ENCODE measurements around the gene PPP1R14C.

Gene PPP1R14C

DNA sequence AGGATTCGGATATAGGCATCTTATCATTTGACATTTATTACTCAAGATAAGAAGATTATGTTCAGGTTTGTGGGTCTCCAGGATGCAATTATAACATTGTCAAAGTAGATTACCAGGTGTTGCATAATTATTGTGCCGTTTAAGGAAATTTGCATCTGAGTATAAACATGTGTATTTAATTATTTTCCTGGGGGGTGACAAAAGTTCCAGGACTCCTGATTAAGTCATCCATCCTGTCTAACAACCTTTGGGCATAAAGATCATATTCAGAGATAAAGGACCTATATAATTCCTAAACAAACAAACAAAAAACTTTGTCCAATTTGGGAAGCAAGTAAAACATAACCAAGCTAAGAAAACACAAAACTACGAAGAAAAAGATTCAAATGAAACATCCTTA is 3.3 kb upstream of the PPP1R14C start:
- DNase-seq = no peak

DNA sequence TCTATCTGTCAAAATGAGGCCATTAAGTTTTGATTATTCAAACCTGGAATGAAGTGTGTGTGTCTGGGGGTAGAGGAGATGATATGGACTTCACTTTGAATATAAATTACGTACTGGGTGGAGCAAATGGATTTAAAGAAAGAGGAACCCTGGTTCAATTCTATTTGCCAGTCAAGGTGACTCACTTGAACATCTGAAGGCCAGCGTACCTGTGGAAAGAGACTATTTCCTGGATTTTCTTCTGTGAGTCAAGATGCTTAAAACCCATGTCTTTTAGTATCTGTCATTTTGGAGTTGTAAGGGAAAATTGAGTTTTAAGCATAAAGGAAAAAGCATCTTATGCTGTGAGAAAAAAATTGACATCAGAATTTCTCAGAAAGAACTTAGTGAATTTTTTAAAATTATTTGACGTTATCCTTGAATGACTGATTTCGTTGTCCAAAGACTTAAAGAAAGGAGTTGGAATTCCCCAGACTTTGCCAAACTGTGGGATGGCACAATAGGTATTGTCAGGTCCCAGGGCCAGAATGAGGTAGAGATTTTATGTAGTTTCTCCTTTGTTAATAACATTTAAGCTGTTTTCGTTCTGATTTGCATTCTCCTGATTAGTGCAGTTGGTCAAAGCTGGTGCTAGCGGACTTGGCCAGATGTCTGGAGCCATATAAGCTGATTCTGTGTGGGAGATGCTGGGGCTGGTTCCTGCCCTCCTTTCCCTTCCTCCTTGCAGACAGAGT is 2.4 kb upstream of the PPP1R14C start:
- no peak for DNase-seq

DNA sequence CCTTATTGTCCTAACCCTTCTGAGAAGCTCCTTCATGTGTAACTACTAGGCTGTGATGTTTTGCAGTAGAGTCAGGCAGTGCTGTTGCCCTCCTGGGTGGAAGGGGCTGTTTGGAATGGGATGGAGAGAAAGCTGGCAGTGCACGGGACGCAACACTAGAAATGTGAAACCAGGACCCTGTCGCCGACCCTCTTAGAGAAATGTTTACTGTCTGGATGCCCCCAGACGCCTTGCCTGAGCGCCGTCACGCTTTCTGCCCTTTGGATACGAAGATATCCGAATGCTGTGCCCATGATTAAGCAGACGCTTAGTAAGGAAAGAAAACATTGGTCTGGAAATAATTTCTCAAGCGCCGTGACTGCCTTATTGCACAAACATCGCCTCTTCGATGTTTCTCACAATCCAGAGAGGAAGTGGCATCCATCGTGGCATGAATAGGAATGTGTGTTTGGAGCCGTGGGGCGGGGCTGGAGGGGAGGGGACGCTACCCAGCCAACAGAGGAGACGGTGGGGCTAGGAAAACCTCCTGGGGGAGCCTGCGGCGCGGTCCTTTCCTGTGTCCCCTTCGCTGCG is 661 bp upstream of the PPP1R14C start:
- no peak for DNase-seq

- no peak for DNase-seq
These were observed 861 bp downstream of the PPP1R14C start for GRCh38 chr6:150143516-150144293.

GRCh38 chr6:150144294-150144868 is 1.5 kb downstream of the PPP1R14C start:
- no peak for DNase-seq

- no peak for DNase-seq
These were observed 2.6 kb downstream of the PPP1R14C start for GRCh38 chr6:150145427-150145826.

GRCh38 chr6:150145830-150146229 is 3.0 kb downstream of the PPP1R14C start:
- DNase-seq = no peak

DNA sequence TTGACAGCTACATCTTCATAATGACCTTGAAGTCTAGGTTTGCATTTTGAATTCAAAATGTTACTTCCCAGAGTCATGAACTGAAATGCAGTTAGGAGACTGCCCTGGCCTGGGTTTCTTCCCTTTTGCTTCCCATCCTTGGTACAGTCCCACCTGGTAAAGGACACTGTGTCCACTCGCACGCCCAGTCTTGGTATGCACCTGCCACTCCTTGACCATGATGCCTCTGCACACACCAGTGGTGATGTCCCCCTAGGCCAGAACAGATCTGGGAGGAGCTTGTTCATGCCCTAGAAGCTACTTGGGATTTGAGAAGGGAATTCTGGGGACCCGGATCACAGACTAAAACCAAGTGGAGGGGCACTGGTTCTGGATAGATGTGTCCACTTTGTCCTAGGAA is 3.6 kb downstream of the PPP1R14C start:
- no peak for DNase-seq

- no peak for DNase-seq
These were observed 6.3 kb downstream of the PPP1R14C start for GRCh38 chr6:150149146-150149545.

GRCh38 chr6:150150458-150150820 is 7.6 kb downstream of the PPP1R14C start:
- DNase-seq = no peak

DNA sequence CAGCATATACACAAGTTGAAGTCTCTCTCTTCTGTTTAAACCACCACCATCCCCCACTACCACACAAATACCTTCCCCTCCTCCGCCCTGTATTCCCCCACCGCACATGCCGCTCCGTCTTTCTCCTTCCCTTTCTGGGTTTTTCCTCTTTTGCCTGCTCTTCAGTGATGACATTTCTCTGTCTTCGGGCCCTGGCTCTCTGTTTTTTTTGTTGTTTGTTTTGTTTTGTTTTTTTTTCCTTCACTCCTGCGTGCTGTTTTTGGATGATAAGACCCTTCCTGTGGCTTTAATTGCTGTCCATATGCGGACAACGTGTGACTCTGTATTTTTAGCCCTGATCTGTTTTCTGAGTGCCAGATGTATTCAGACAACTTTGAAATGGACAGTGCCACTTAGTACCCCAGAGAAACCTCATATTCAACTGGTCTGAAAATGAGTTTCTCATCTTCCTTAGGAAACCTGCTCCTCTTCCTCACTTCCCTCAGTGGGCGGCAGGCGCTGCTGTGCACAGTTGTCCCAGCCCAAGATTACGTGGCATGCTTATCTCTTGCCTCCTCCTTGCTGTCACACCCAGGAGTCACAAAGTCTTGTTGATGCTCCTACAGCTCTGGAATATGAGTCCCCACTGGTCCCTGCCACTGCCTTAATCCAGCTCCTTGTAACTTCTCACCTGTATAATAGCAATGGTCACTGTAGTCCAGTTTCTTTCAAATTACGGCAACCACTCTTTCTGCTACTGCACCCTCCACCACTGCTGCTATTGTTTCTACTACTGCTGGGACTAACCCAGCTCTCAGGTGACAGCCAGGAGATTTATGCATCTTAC is 8.2 kb downstream of the PPP1R14C start:
- DNase-seq = no peak

- no peak for DNase-seq
These were observed 10.3 kb downstream of the PPP1R14C start for GRCh38 chr6:150152891-150153876.

DNA sequence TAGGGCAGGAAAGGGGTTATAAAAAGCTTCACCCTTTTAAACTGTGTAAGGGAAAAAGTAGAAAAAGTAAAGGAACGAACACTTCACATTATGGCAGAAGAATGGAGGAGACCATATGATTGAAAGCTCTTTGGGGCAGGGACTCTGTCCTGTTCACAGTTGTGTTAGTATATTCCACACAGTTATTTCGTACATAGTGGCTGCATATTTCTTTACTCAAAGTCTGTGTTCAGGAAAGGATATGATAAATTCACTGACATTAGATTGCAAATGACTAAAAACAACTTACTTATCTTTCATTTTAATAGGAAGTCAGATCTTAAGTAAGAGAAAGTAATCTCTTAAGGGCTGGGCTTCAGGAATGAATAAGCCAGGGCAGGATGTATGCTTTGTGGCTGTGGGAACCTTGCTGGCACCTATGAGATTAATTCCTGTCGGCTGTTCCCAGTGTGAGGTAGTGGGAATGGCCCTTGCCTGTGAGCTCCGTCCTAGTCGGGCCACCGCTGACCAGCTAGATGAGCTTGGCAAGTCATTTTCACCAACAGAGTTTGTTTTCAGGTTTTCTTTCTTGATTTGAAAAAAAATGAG is 11.2 kb downstream of the PPP1R14C start:
- no peak for DNase-seq

GRCh38 chr6:150156460-150156859 is 13.6 kb downstream of the PPP1R14C start:
- no peak for DNase-seq

- DNase-seq = no peak
These were observed 14.2 kb downstream of the PPP1R14C start for GRCh38 chr6:150157081-150157480.

- DNase-seq = no peak
These were observed 16.9 kb downstream of the PPP1R14C start for GRCh38 chr6:150159757-150160156.

DNA sequence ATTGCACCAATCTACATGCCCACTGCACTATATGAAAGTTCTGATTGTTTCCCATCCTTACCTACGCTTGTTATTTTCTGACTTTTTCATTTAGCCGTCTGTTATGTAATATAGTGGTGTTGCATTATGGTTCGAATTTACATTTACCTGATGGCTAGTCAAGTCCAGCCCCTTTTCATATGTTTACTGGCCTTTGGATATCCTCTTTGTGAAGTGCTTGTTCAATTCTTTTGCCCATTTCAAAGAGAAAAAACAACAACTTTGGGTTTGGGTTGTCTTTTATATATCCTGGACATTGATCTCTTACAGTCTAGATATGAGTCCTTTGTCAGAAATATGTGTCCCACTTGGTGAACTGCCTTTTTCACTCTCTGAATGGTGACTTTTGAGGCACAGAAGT is 21.1 kb downstream of the PPP1R14C start:
- no peak for DNase-seq

- DNase-seq = no peak
These were observed 22.3 kb downstream of the PPP1R14C start for GRCh38 chr6:150165020-150165702.

GRCh38 chr6:150167479-150167873 is 24.6 kb downstream of the PPP1R14C start:
- no peak for DNase-seq

- DNase-seq = no peak
These were observed 26.3 kb downstream of the PPP1R14C start for GRCh38 chr6:150169181-150169580.

- no peak for DNase-seq
These were observed 26.8 kb downstream of the PPP1R14C start for GRCh38 chr6:150169609-150170008.

Measured in activated CD4-positive, alpha-beta T cell treated with anti-CD3 and anti-CD28 coated beads for 1 hour (primary cell).